Measurements from ENCODE around the gene SERINC2.
"Not testable (repeated sequence)": the region's sequence is repeated elsewhere in the genome, so short reads cannot be mapped to it uniquely, and the experiment has no call there.

Gene SERINC2

GRCh38 chr1:31427322-31427721 lies 14.3 kb downstream of the SERINC2 start:
- H3K4me3 ChIP-seq (ENCODE audit: low read length), result no peak overlapping the region
- TF ChIP-seq CTCF (conservative IDR thresholded peaks at IDR 0.05; ENCODE audit: low read length), result no peak
- DNase-seq (ENCODE audit: low read depth), result no peak

GRCh38 chr1:31428436-31429221 lies 15.6 kb downstream of the SERINC2 start:
- no peak for DNase-seq (ENCODE audit: low read depth)
- TF ChIP-seq CTCF (conservative IDR thresholded peaks at IDR 0.05; ENCODE audit: low read length), result no peak
- no peak overlapping the region for H3K4me3 ChIP-seq (ENCODE audit: low read length)

- TF ChIP-seq CTCF (conservative IDR thresholded peaks at IDR 0.05; ENCODE audit: low read length), result no peak
- DNase-seq (ENCODE audit: low read depth), result no peak
Measured at GRCh38 chr1:31429583-31429982, 16.6 kb downstream of the SERINC2 start.

GRCh38 chr1:31431351-31432257 lies 18.6 kb downstream of the SERINC2 start:
- H3K4me3 ChIP-seq (ENCODE audit: low read length); DNase-seq (ENCODE audit: low read depth): not testable (repeated sequence)

More at GRCh38 chr1:31429583-31429982, 16.6 kb downstream of the SERINC2 start:
- H3K4me3 ChIP-seq (ENCODE audit: low read length), result no peak overlapping the region

GRCh38 chr1:31432592-31433395 lies 19.8 kb downstream of the SERINC2 start:
- TF ChIP-seq CTCF (conservative IDR thresholded peaks at IDR 0.05; ENCODE audit: low read length), result no peak
- DNase-seq (ENCODE audit: low read depth), result no peak
- no peak overlapping the region for H3K4me3 ChIP-seq (ENCODE audit: low read length)

- no peak for TF ChIP-seq CTCF (conservative IDR thresholded peaks at IDR 0.05; ENCODE audit: low read length)
- no peak overlapping the region for H3K4me3 ChIP-seq (ENCODE audit: low read length)
- DNase-seq (ENCODE audit: low read depth), result no peak
Measured at GRCh38 chr1:31433396-31433930, 20.4 kb downstream of the SERINC2 start.

Data from AG10803 (cell line).